ENCODE data around the gene ABCB6.

The ABCB6 gene

GRCh38 chr2:219245148-219245898 is 26.6 kb upstream of the ABCB6 start, which contains the start of the genes GLB1L and STK16:
Gene GLB1L, minus strand, starts transcription at chr2:219245444. Its CDS starts 1,871 bp downstream, at chr2:219243573.
Gene STK16, plus strand, starts transcription at chr2:219245479. Its CDS starts 521 bp downstream, at chr2:219246000.
- peak; percentile 65 for DNase-seq (ENCODE audit: low read depth)

DNA sequence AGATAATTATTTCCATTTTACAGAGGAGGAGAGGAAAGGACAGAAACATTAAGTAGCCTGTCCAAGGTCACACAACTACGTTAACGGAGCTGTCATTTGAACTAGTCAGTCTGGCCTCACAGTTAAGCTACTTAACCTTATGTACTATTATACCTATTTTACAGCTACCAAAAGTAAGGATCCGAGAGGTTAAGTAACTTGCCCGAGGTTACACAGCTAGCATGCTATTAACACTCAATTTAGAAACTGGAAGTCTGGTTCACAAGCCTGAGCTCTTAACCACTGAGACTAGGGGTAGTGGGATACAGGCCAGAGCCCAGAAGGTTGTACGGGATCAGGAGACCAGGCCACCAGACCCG is 26.0 kb upstream of the ABCB6 start:
- no peak for DNase-seq (ENCODE audit: low read depth)

- DNase-seq (ENCODE audit: low read depth): no peak
Measured at GRCh38 chr2:219243291-219243761, 24.6 kb upstream of the ABCB6 start.

DNA sequence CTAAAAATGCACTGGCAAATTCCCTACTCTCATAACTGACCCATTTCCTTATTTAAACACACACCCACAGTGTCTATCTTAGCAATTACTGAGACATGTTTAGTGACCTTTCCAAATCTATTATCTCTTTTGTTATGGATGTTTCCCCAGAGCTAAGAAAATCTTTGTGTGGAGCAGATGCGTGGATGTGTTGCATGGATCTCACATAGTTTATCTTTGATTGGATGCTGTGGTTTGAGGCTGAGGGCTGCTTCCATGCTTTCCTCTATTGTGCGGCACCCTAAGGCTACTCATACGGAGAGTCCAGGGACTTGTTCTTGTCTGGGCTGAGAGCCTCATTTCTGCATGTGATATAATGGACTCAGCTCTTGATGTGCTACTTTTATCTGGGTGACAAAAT is 15.6 kb upstream of the ABCB6 start:
- no peak for DNase-seq (ENCODE audit: low read depth)

DNA sequence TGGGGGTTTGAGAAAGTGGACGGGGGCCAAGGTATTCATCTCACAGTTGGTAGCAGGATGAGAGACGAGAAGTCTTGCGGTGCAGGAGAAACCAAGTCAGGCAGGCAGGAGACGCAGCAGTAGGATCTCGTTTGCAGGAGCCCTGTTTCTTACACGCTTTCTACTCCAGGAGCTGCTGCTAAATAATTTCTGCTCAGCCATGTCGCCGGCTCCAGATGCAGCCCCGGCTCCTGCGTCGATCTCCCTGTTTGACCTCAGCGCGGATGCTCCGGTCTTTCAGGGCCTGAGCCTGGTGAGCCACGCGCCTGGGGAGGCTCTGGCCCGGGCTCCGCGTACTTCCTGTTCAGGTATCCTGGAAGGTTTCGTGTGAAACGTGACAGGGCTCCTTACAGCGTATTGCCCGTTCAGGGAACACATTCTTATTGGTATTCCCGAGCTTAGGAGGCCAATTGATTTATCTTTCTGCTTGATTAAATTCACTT is 11.3 kb upstream of the ABCB6 start:
- no peak for DNase-seq (ENCODE audit: low read depth)

- DNase-seq (ENCODE audit: low read depth): peak; percentile 93
Measured at GRCh38 chr2:219229305-219230058, 10.7 kb upstream of the ABCB6 start, which contains the start of the genes ANKZF1 and ATG9A. Gene ANKZF1, plus strand, starts transcription at chr2:219229806. Its CDS starts 452 bp downstream, at chr2:219230258. Gene ATG9A, minus strand, starts transcription at chr2:219229636. Its CDS starts 1,612 bp downstream, at chr2:219228024.

GRCh38 chr2:219228911-219229304 is 10.2 kb upstream of the ABCB6 start:
- no peak for DNase-seq (ENCODE audit: low read depth)

DNA sequence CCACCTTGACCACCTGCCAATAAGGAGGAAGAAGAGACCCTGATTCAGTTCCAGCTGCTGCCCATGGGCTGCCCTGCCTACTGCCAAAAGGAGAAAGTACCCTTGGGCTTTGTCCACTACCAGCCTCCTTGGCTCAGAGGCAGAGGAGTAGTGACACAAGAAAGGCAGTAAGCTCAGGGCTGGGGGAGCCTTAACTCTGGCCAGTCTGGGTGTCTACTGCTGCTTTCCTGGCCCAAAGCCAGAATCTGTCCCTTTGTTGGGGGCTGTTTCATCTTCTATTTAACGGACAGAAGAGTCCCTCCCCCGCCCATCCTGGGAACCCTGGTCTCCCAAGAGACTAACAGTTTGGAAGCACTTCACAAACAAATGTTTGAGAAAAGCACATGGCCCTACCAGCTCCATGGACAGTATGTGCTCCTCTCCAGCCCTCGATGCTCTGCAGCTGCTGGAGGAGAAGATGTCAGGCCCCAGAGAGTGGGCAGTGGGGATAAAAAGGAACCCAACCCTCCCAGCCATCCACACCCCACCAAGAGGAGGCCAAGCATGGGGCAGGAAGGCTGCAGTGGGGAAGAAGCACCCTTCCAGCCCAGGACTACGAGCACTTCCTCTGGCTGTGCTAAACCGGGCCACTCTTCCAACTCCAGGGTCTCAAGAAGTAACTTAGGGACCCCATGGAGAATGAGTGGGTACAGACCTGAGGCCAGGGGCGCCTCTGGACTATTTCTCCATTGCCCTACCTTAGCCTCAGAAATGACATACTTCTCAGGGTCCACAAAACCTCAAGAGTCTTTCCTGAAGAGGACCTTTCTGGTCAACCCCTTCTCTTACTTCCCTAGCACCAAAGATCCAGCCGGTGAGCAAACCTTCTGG is 9.5 kb upstream of the ABCB6 start:
- no peak for DNase-seq (ENCODE audit: low read depth)

DNA sequence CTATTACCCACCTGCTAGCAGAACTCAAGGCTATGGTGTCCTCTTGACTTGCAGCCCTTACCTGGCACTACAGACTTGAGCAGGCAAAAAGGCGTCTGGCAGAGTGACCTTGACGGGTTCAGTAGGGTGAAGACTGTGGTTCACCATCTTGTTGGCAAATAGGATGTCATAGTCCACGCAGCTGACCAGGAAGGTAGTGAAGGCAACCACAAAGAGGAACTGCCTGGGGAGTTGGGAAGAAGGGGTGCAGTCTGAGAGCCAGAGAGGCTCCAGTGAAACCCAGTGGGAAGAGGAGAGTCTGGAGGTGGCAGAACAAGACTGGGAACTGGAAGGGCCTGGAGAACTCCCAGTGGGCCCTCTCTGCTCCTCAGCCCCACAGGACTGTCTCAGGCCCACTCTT is 6.6 kb upstream of the ABCB6 start:
- no peak for DNase-seq (ENCODE audit: low read depth)

DNA sequence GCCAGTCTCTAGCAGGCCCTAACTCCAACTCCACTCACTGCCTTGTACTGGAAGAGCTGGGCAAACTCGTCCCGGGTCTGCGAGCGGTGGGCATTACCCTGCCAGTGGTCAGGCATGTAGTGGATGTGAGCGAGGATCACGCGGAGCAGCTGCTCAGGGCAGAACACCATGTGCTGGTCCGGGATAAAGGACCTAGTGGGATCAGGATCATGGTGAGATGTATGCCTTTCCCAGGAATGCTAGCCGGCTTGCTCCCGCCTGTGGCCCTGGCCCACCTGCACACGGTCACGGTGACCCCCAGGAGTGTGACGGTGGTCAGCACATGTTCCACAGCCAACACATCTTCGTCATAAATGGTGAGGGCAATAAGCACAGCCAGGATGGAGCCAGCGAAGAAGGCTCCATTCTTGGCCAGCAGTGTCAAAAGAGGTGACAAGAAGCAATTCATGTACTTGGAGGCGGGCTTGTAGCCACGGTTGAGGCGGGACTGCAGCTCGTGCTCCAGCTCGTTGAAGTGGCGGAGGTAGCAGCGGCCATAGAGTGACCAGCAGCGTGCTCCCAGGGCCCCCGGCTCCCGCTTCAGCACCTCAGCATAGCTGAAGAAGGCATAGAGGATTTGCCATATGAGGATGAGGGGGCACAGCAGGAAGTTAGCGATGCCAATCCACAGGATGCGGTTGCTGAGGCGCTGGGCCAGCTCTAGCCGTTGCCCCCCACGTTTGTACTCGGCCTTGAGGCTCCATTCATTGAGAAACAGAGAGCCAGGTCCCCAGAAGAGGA is 5.3 kb upstream of the ABCB6 start:
- DNase-seq (ENCODE audit: low read depth): no peak

DNA sequence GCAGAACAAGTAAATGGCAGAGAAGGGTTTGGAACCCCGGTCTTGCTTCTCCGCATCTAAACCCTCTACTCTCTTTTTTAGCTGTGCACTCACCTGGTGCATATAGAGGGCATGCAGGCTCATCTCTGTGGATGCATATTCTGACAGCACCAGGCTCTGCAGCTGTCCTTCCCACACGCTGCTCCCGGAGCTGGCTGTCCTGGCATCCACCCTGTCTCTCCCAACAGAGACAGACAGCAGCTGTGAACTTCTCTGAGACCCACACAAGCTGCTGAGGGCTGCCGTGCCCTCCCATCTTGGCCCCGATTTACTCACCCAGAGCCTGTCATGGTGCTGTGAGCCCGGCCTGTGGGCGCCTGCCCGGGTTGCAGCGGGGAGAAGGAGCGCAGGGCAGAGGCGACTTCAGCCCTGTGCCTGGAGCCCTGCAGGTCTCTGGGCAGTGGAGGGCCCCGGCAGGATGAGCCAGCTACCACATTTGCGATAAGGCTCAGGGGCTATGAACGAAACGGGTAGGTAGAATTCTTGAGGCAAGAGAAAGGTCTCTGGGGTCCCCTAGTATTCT is 3.3 kb upstream of the ABCB6 start:
- no peak for DNase-seq (ENCODE audit: low read depth)

GRCh38 chr2:219220652-219221402 is 2.1 kb upstream of the ABCB6 start:
- no peak for DNase-seq (ENCODE audit: low read depth)

GRCh38 chr2:219219784-219220532 is 1.2 kb upstream of the ABCB6 start:
- DNase-seq (ENCODE audit: low read depth): no peak

DNA sequence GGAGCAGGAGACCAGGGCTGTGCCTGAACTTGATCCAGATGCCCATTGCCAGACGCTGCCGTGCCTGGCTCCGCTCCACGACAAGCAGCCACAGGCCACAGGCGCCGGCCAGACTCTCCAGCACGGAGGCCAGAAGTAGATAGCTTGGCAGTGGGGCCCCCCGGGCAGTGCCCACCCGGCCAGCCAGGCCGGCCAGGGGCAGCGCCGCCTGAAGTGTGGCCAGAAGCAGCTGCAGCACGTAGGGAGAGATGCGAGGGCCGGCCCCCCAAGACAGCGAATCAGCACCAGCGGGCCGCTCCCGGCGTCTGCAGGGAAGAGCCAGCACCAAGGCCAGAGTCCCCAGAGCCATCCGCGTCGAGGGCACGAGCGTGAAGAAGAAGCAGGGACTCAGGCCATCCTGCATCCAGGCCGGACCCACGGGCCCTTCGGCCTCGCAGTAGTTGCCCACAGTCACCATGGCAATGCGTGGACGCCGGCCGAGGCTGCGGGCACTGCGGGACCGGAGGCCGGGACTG is 484 bp downstream of the ABCB6 start:
- no peak for DNase-seq (ENCODE audit: low read depth)

DNA sequence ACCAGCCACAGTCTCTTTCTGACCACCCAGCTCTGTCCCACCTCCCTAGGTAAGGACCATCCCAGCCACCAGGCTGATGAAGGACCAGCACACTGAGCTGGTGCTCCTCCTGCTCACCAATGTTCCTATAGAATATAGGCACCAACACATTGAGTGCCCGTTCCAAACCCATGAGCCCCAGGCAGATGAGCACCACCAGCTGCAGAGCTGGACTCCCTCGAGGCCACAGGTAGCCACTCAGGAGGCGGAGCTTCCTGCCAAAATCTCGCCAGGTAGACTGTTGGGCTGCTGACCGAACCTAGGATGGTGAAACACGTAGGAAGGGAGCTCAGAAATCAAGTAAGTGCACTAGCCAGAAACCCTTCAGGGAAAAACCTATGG is 2.2 kb downstream of the ABCB6 start:
- DNase-seq (ENCODE audit: low read depth): no peak

- DNase-seq (ENCODE audit: low read depth): no peak
Measured at GRCh38 chr2:219215871-219216534, 2.8 kb downstream of the ABCB6 start.

- DNase-seq (ENCODE audit: low read depth): no peak
Measured at GRCh38 chr2:219214786-219215185, 4.0 kb downstream of the ABCB6 start.

GRCh38 chr2:219214141-219214540 is 4.6 kb downstream of the ABCB6 start:
- no peak for DNase-seq (ENCODE audit: low read depth)
